Ishikawa (cell line): ENCODE measurements around the gene PIGN.

Experiments
- CEBPB ChIP-seq: IDR thresholded peaks from 2 replicates; pipeline ENCODE4 v1.6.1; 2012
- CREB1 ChIP-seq: IDR thresholded peaks from 2 replicates; pipeline ENCODE4 v1.6.1; 2012; ENCODE audit warnings: low read depth
- EGR1 ChIP-seq: IDR thresholded peaks from 2 replicates; pipeline ENCODE4 v1.6.1; 2012
- EP300 ChIP-seq: IDR thresholded peaks from 2 replicates; pipeline ENCODE4 v1.6.1; 2012; ENCODE audit warnings: borderline replicate concordance
- FOXM1 ChIP-seq: IDR thresholded peaks from 2 replicates; pipeline ENCODE4 v1.6.1; 2012; ENCODE audit warnings: low read depth, borderline replicate concordance
- NFIC ChIP-seq: IDR thresholded peaks from 2 replicates; pipeline ENCODE4 v1.6.1; 2012
- RAD21 ChIP-seq: IDR thresholded peaks from 2 replicates; pipeline ENCODE4 v1.6.1; 2012; ENCODE audit warnings: low read depth
- TAF1 ChIP-seq: IDR thresholded peaks from 2 replicates; pipeline ENCODE4 v1.6.1; 2012; ENCODE audit warnings: low read depth, mild to moderate bottlenecking
- TCF12 ChIP-seq: IDR thresholded peaks from 2 replicates; pipeline ENCODE4 v1.6.1; 2012; ENCODE audit warnings: low read depth
- TEAD4 ChIP-seq: IDR thresholded peaks from 2 replicates; pipeline ENCODE4 v1.6.1; 2012
- YY1 ChIP-seq: IDR thresholded peaks from 2 replicates; pipeline ENCODE4 v1.6.1; 2012; ENCODE audit warnings: low read depth
- ZBTB7A ChIP-seq: IDR thresholded peaks from 2 replicates; pipeline ENCODE4 v1.6.1; 2012; ENCODE audit warnings: low read depth
- TF ChIP-seq, protein P1 (sequence below): IDR thresholded peaks from 2 replicates; pipeline ENCODE4 v1.6.1; 2012
- TF ChIP-seq, protein P2 (sequence below): IDR thresholded peaks from 2 replicates; pipeline ENCODE4 v1.6.1; 2012; ENCODE audit warnings: low read depth, mild to moderate bottlenecking
- TF ChIP-seq, protein P3 (sequence below): IDR thresholded peaks from 2 replicates; pipeline ENCODE4 v1.6.1; 2012

PIGN gene

DNA sequence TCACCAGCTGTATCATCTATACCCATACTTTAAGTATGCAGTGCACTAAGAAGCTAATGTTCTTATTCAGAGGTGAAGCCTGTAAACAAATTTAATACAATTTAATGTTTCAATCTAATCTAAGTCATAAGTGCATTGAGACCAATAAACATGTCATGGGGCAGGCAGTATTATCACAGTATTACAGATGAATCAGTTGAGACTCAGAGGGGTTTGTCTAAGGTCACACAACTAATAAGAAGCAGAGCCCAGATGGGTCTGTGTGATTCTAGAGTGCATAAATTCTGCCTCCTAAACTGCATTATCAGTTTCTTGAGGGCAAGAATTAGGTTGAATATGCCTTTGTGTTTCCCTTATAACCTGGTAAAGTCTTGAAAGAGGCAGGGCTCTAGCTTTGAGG is 153.1 kb downstream of the PIGN start:
- TF ChIP-seq, protein P1, sequence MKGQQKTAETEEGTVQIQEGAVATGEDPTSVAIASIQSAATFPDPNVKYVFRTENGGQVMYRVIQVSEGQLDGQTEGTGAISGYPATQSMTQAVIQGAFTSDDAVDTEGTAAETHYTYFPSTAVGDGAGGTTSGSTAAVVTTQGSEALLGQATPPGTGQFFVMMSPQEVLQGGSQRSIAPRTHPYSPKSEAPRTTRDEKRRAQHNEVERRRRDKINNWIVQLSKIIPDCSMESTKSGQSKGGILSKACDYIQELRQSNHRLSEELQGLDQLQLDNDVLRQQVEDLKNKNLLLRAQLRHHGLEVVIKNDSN: no peak
- TF ChIP-seq TEAD4: no peak
- TF ChIP-seq YY1: no peak
- no peak for TF ChIP-seq FOXM1
- no peak for TF ChIP-seq EGR1
- TF ChIP-seq, protein P2, sequence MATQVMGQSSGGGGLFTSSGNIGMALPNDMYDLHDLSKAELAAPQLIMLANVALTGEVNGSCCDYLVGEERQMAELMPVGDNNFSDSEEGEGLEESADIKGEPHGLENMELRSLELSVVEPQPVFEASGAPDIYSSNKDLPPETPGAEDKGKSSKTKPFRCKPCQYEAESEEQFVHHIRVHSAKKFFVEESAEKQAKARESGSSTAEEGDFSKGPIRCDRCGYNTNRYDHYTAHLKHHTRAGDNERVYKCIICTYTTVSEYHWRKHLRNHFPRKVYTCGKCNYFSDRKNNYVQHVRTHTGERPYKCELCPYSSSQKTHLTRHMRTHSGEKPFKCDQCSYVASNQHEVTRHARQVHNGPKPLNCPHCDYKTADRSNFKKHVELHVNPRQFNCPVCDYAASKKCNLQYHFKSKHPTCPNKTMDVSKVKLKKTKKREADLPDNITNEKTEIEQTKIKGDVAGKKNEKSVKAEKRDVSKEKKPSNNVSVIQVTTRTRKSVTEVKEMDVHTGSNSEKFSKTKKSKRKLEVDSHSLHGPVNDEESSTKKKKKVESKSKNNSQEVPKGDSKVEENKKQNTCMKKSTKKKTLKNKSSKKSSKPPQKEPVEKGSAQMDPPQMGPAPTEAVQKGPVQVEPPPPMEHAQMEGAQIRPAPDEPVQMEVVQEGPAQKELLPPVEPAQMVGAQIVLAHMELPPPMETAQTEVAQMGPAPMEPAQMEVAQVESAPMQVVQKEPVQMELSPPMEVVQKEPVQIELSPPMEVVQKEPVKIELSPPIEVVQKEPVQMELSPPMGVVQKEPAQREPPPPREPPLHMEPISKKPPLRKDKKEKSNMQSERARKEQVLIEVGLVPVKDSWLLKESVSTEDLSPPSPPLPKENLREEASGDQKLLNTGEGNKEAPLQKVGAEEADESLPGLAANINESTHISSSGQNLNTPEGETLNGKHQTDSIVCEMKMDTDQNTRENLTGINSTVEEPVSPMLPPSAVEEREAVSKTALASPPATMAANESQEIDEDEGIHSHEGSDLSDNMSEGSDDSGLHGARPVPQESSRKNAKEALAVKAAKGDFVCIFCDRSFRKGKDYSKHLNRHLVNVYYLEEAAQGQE: no peak
- TF ChIP-seq, protein P3, sequence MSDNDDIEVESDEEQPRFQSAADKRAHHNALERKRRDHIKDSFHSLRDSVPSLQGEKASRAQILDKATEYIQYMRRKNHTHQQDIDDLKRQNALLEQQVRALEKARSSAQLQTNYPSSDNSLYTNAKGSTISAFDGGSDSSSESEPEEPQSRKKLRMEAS: no peak
- TF ChIP-seq CEBPB: no peak
- TF ChIP-seq RAD21: no peak
- no peak for TF ChIP-seq EP300
- no peak for TF ChIP-seq TAF1
- TF ChIP-seq CREB1: no peak
- TF ChIP-seq NFIC: no peak
- no peak for TF ChIP-seq ZBTB7A
- TF ChIP-seq TCF12: no peak

DNA sequence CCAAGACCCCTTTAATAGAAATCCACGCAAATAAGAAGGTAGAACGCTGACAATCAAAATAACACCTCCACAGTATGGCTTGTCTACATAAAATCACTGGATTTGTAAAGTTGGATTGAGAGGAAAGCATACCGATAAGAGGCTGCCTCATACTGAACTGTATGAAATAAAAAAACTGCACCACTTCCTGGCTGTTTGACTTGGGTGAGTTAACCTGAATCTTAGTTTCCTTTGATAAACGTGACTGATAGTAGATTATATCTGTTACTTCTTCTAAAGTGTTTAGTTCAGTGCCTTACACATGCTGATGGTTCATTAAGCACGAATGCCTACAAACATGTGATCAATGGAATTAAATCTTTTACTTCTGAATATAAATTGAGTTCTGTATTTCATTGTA is 153.6 kb downstream of the PIGN start:
- TF ChIP-seq ZBTB7A (no peak), CEBPB (no peak), NFIC (no peak), CREB1 (no peak)

DNA sequence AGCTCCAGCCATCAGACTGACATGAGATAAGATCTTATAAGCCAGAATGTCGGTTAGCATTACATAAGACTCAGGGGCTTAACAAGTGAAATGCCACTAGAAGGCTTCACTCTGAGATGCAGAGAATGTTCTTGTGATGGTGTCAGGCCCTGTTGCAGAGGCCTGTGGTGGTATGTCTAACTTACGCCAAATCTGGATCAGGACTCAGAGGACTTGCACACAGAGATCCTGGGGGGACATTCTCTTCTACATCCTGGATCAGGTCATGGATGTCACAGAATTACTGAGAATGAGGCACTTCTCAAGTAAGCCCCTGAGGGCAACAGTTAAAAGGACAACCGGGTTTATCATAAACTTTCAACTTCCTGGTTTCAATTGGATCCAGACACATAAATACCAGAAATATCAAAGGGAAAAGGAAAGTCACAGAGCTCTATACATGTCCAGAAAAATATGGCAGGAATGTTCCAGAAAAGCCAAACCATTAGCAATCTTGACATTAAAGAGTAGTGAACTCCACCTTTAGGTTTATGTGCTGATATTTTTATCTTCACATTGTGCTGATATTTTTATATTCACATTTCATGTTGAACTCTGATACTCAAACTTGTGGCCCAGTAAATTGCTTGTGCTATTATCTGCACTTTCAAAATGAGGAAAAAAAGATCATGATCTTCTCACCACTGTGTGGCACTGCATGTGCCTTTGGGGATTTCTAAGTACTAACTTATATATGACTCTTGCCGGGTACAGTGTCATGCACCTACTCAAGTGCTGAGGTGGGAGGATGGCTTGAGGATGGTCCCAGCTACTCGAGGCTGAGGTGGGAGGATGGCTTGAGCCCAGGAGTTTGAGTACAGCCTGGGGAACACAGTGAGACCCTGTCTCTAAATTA is 156.5 kb downstream of the PIGN start:
- TF ChIP-seq RAD21: peak; percentile 3; the same call in 1 of the 2 replicates
- no peak for TF ChIP-seq EP300

DNA sequence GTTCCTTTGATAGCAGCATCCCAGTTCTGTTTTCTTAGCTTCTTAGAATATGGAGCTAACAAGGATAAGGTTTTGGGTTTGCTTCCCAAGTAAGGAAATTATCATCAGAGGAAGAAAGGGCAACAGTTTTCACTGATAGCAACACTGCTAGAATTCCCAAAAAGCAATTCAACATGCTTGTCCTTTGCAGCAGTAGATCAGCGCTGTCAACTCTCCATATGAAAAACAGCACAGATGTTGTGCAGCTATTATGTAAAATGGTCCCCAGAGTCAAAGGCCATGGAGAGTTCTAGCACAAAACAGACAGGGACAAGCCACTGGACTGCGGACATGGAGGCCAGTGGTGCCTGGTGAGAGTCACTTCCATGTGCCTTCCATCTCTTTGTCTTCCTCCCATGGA is 158.1 kb downstream of the PIGN start:
- no peak for TF ChIP-seq CREB1
- TF ChIP-seq, protein P2: no peak
- no peak for TF ChIP-seq ZBTB7A
- TF ChIP-seq, protein P1: no peak
- TF ChIP-seq TCF12: no peak
- TF ChIP-seq NFIC: no peak

DNA sequence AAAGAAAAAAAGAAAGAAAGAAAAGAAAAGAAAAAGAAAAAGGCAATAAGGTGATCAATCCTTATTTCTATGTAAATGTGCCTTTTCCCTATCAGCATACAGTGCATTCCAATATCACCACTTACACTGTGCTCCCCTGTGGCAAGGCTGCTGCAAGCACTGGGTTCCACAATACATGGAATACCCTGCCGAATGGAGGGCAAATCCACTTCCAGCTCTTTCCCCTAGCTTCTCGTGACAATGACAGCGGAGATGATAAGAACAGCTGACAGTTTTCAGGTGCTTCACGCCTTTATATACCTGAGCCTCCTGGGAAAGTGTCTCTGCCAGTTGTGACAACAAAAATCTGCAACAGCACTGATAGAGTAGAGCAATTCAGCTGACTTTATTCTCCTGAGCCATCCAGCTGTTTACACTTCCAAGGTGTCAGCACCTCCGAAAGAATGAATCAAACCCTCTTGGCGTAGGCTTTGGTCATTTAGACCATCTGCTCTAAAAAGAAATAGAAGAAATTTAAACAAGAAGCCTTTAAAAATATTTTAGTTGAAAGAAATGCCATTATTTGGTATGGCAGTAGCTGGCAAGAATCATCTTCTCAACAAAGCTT is 158.8 kb downstream of the PIGN start:
- TF ChIP-seq RAD21 (no peak), YY1 (no peak), ZBTB7A (no peak), TCF12 (no peak), FOXM1 (no peak), CREB1 (no peak), NFIC (no peak), TEAD4 (no peak), CEBPB (no peak), EP300 (no peak), TAF1 (no peak), EGR1 (no peak)
- TF ChIP-seq, protein P2: no peak
- TF ChIP-seq, protein P1: no peak
- TF ChIP-seq, protein P3: no peak
